Endothelial cell (in vitro differentiated cells): Measurements from ENCODE around the gene PHKG1. TPM values are rescaled to one million over a fixed set of nuclear protein-coding genes. Genes with fewer than 3 reads are reported as not detected.
"Not testable (repeated sequence)": the region's sequence is repeated elsewhere in the genome, so short reads cannot be mapped to it uniquely, and the experiment has no call there.

ENCODE experiments used
- DNase-seq: peaks from one replicate; pipeline ENCODE4 v3.0.0; 2021; ENCODE audit warnings: low spot score
- H3K27ac Mint-ChIP-seq: one replicate; pipeline ENCODE4 v1.8.0; 2021; ENCODE audit warnings: mixed read lengths, inconsistent platforms; ENCODE audit not compliant: unreplicated experiment
- H3K27me3 Mint-ChIP-seq: one replicate; pipeline ENCODE4 v1.8.0; 2021; ENCODE audit warnings: mild to moderate bottlenecking, moderate library complexity, mixed read lengths, inconsistent platforms; ENCODE audit not compliant: unreplicated experiment
- H3K36me3 Mint-ChIP-seq: one replicate; pipeline ENCODE4 v1.8.0; 2021; ENCODE audit warnings: mild to moderate bottlenecking, low read depth, mixed read lengths, inconsistent platforms; ENCODE audit not compliant: unreplicated experiment
- H3K4me1 Mint-ChIP-seq: one replicate; pipeline ENCODE4 v1.8.0; 2021; ENCODE audit warnings: mild to moderate bottlenecking, mixed read lengths, inconsistent platforms; ENCODE audit not compliant: unreplicated experiment
- H3K4me3 Mint-ChIP-seq: one replicate; pipeline ENCODE4 v1.8.0; 2021; ENCODE audit warnings: mild to moderate bottlenecking, mixed read lengths, inconsistent platforms; ENCODE audit not compliant: unreplicated experiment
- H3K9me3 Mint-ChIP-seq: one replicate; pipeline ENCODE4 v1.8.0; 2021; ENCODE audit warnings: mixed read lengths, inconsistent platforms; ENCODE audit not compliant: unreplicated experiment
- CTCF ChIP-seq: fragments of 200-600 bp; sonication (generic); IDR thresholded peaks from one replicate; pipeline ENCODE4 v1.5.0; 2021; ENCODE audit warnings: antibody characterized with exemption; ENCODE audit not compliant: unreplicated experiment
- total RNA-seq: library from RNA; stranded (reverse); fragmentation: NEBNext Ultra II Directional; extraction: Animal tissue kit (Norgen Biotek cat#: 25700); gene quantifications from one replicate; pipeline ENCODE4 v1.2.1, GENCODE V29; 2021; ENCODE audit not compliant: unreplicated experiment

Gene PHKG1
- total RNA-seq, 1 donor from 2014 or later: not detected

GRCh38 chr7:56062382-56062781, 30.4 kb downstream of the PHKG1 start:
- DNase-seq: no peak
- H3K27ac Mint-ChIP-seq: no peak overlapping the region
- peaks cover 35% of the 10 kb centered on the region for H3K36me3 Mint-ChIP-seq
- peak overlapping the region; percentile 20 for H3K4me3 Mint-ChIP-seq
- no peaks in the 10 kb centered on the region for H3K9me3 Mint-ChIP-seq
- peaks cover 2% of the 10 kb centered on the region for H3K4me1 Mint-ChIP-seq
- no peak for TF ChIP-seq CTCF
- H3K27me3 Mint-ChIP-seq: peaks cover 1% of the 10 kb centered on the region

- H3K27ac Mint-ChIP-seq: no peak overlapping the region
- no peak for TF ChIP-seq CTCF
- H3K36me3 Mint-ChIP-seq: peaks cover 21% of the 10 kb centered on the region
- H3K9me3 Mint-ChIP-seq: no peaks in the 10 kb centered on the region
- peaks cover 3% of the 10 kb centered on the region for H3K27me3 Mint-ChIP-seq
- no peak overlapping the region for H3K4me3 Mint-ChIP-seq
- DNase-seq: no peak
- peaks cover 10% of the 10 kb centered on the region for H3K4me1 Mint-ChIP-seq
Measured at GRCh38 chr7:56053993-56054392, 38.8 kb downstream of the PHKG1 start.

GRCh38 chr7:56053379-56053778, 39.4 kb downstream of the PHKG1 start:
- Mint-ChIP-seq H3K9me3 (no peaks in the 10 kb centered on the region), H3K36me3 (peaks cover 21% of the 10 kb centered on the region), H3K27me3 (peaks cover 3% of the 10 kb centered on the region), H3K4me1 (peaks cover 10% of the 10 kb centered on the region), H3K27ac (peak overlapping the region; percentile 48), H3K4me3 (peak overlapping the region; percentile 98)
- no peak for DNase-seq
- TF ChIP-seq CTCF: no peak

GRCh38 chr7:56051339-56052191, 41.2 kb downstream of the PHKG1 start, which contains the start of the genes CCT6A and PSPH:
Gene CCT6A, plus strand, starts transcription at chr7:56051765. Its CDS starts 84 bp downstream, at chr7:56051849.
Gene PSPH, minus strand, starts transcription at chr7:56051444. Its CDS starts 30,232 bp downstream, at chr7:56021212.
- Mint-ChIP-seq H3K36me3 (peaks cover 11% of the 10 kb centered on the region), H3K27ac (peak within 1 kb of the TSS; percentile 98), H3K4me1 (peaks cover 16% of the 10 kb centered on the region), H3K4me3 (peak within 1 kb of the TSS; percentile 98), H3K27me3 (peaks cover 3% of the 10 kb centered on the region), H3K9me3 (no peaks in the 10 kb centered on the region)
- no peak for TF ChIP-seq CTCF
- DNase-seq: peak; percentile 97

- H3K9me3 Mint-ChIP-seq: no peaks in the 10 kb centered on the region
Measured at GRCh38 chr7:56051053-56051338, 41.8 kb downstream of the PHKG1 start.

GRCh38 chr7:56048763-56049162, 44.0 kb downstream of the PHKG1 start:
- H3K4me3 Mint-ChIP-seq, H3K27me3 Mint-ChIP-seq, H3K36me3 Mint-ChIP-seq, DNase-seq, H3K9me3 Mint-ChIP-seq, H3K27ac Mint-ChIP-seq: not testable (repeated sequence)
- peaks cover 16% of the 10 kb centered on the region for H3K4me1 Mint-ChIP-seq

More at GRCh38 chr7:56051053-56051338, 41.8 kb downstream of the PHKG1 start:
- Mint-ChIP-seq H3K36me3 (peaks cover 7% of the 10 kb centered on the region), H3K4me3 (peak overlapping the region; percentile 97), H3K4me1 (peaks cover 16% of the 10 kb centered on the region), H3K27ac (peak overlapping the region; percentile 93), H3K27me3 (peaks cover 3% of the 10 kb centered on the region)
- DNase-seq: no peak
- no peak for TF ChIP-seq CTCF
